Duodenal mucosa (tissue), 2 donors: ENCODE data around the gene BRAT1.

Experiments
- H3K27ac ChIP-seq: one replicate; pipeline ENCODE4 v1.7.0; 2013; ENCODE audit warnings: low read depth, low read length
- H3K27me3 ChIP-seq, 2 donors: one replicate each; pipeline ENCODE4 v1.7.0; 2013; ENCODE audit warnings: low read length in 2 of 2, control low read depth in 1 of 2; ENCODE audit not compliant: insufficient read depth in 2 of 2, control insufficient read depth in 1 of 2
- H3K36me3 ChIP-seq, 2 donors: one replicate each; pipeline ENCODE4 v1.7.0; 2013; ENCODE audit warnings: low read length in 2 of 2, control low read depth in 1 of 2; ENCODE audit not compliant: insufficient read depth in 2 of 2, control insufficient read depth in 1 of 2
- H3K4me1 ChIP-seq, 2 donors: one replicate each; pipeline ENCODE4 v1.7.0; 2013; ENCODE audit warnings: low read length in 2 of 2, control low read depth in 1 of 2; ENCODE audit not compliant: insufficient read depth in 2 of 2, control insufficient read depth in 1 of 2
- H3K4me3 ChIP-seq, 2 donors: one replicate each; pipeline ENCODE4 v1.7.0; 2013; ENCODE audit warnings: low read length in 2 of 2, low read depth in 1 of 2
- H3K9ac ChIP-seq, 2 donors: one replicate each; pipeline ENCODE4 v1.7.0; 2013; ENCODE audit warnings: low read length in 2 of 2, low read depth in 1 of 2
- H3K9me3 ChIP-seq, 2 donors: one replicate each; pipeline ENCODE4 v1.7.0; 2013; ENCODE audit warnings: low read length in 2 of 2, control low read depth in 1 of 2; ENCODE audit not compliant: control insufficient read depth in 1 of 2

The BRAT1 gene

GRCh38 chr7:2517678-2518507 is 37.4 kb downstream of the BRAT1 start:
- no peak overlapping the region for H3K4me3 ChIP-seq
- no peak overlapping the region for H3K27ac ChIP-seq
- H3K4me1 ChIP-seq = peaks cover 26 to 37% of the 10 kb centered on the region in 2 donors
- no peaks in the 10 kb centered on the region for H3K36me3 ChIP-seq
- H3K27me3 ChIP-seq = no peaks in the 10 kb centered on the region
- no peaks in the 10 kb centered on the region for H3K9me3 ChIP-seq
- H3K9ac ChIP-seq = no peak overlapping the region

GRCh38 chr7:2517026-2517425 is 38.3 kb downstream of the BRAT1 start:
- no peak overlapping the region for H3K27ac ChIP-seq
- H3K4me3 ChIP-seq = no peak overlapping the region
- no peaks in the 10 kb centered on the region for H3K9me3 ChIP-seq
- no peaks in the 10 kb centered on the region for H3K27me3 ChIP-seq
- peaks cover 27 to 32% of the 10 kb centered on the region in 2 donors for H3K4me1 ChIP-seq
- H3K36me3 ChIP-seq = no peaks in the 10 kb centered on the region
- no peak overlapping the region for H3K9ac ChIP-seq

- H3K27ac ChIP-seq = no peak overlapping the region
Measured at GRCh38 chr7:2516194-2516555, 39.1 kb downstream of the BRAT1 start.

GRCh38 chr7:2515424-2516193 is 39.7 kb downstream of the BRAT1 start:
- no peak overlapping the region for H3K4me3 ChIP-seq

More at GRCh38 chr7:2516194-2516555, 39.1 kb downstream of the BRAT1 start:
- no peak overlapping the region for H3K9ac ChIP-seq
- peaks cover 28 to 32% of the 10 kb centered on the region in 2 donors for H3K4me1 ChIP-seq
- H3K36me3 ChIP-seq = no peaks in the 10 kb centered on the region
- no peaks in the 10 kb centered on the region for H3K9me3 ChIP-seq
- H3K4me3 ChIP-seq = no peak overlapping the region
- H3K27me3 ChIP-seq = no peaks in the 10 kb centered on the region

GRCh38 chr7:2514473-2515423 is 40.6 kb downstream of the BRAT1 start:
- Histone ChIP-seq H3K9me3 (no peaks in the 10 kb centered on the region), H3K27ac (no peak overlapping the region), H3K9ac (no peak overlapping the region), H3K36me3 (no peaks in the 10 kb centered on the region), H3K4me1 (peaks cover 29 to 34% of the 10 kb centered on the region in 2 donors), H3K27me3 (no peaks in the 10 kb centered on the region), H3K4me3 (no peak overlapping the region)

More at GRCh38 chr7:2515424-2516193, 39.7 kb downstream of the BRAT1 start:
- Histone ChIP-seq H3K9me3 (no peaks in the 10 kb centered on the region), H3K36me3 (no peaks in the 10 kb centered on the region), H3K27me3 (no peaks in the 10 kb centered on the region), H3K4me1 (peaks cover 32 to 35% of the 10 kb centered on the region in 2 donors), H3K27ac (no peak overlapping the region), H3K9ac (no peak overlapping the region)

- no peak overlapping the region for H3K4me3 ChIP-seq
- H3K27me3 ChIP-seq = no peaks in the 10 kb centered on the region
- no peak overlapping the region for H3K9ac ChIP-seq
- H3K27ac ChIP-seq = no peak overlapping the region
- H3K36me3 ChIP-seq = no peaks in the 10 kb centered on the region
- H3K9me3 ChIP-seq = no peaks in the 10 kb centered on the region
- H3K4me1 ChIP-seq = peaks cover 29% of the 10 kb centered on the region in 2 donors
Measured at GRCh38 chr7:2513702-2514101, 41.6 kb downstream of the BRAT1 start.

GRCh38 chr7:2512713-2513112 is 42.6 kb downstream of the BRAT1 start:
- peaks cover 20 to 39% of the 10 kb centered on the region in 2 donors for H3K4me1 ChIP-seq
- no peak overlapping the region for H3K9ac ChIP-seq
- H3K27ac ChIP-seq = no peak overlapping the region
- H3K9me3 ChIP-seq = no peaks in the 10 kb centered on the region
- H3K4me3 ChIP-seq = no peak overlapping the region
- H3K27me3 ChIP-seq = no peaks in the 10 kb centered on the region
- no peaks in the 10 kb centered on the region for H3K36me3 ChIP-seq

GRCh38 chr7:2512179-2512661 is 43.1 kb downstream of the BRAT1 start:
- Histone ChIP-seq H3K27me3 (no peaks in the 10 kb centered on the region), H3K9ac (peak overlapping the region in 1 of 2 donors; percentile 43), H3K27ac (no peak overlapping the region), H3K36me3 (no peaks in the 10 kb centered on the region), H3K4me3 (no peak overlapping the region), H3K4me1 (peaks cover 20 to 39% of the 10 kb centered on the region in 2 donors), H3K9me3 (no peaks in the 10 kb centered on the region)

- peak overlapping the region; percentile 4 for H3K27ac ChIP-seq
- no peaks in the 10 kb centered on the region for H3K9me3 ChIP-seq
- no peaks in the 10 kb centered on the region for H3K27me3 ChIP-seq
- peak overlapping the region in 1 of 2 donors; percentile 43 for H3K9ac ChIP-seq
- H3K4me1 ChIP-seq = peaks cover 20 to 39% of the 10 kb centered on the region in 2 donors
- H3K4me3 ChIP-seq = no peak overlapping the region
- no peaks in the 10 kb centered on the region for H3K36me3 ChIP-seq
Measured at GRCh38 chr7:2511769-2512168, 43.6 kb downstream of the BRAT1 start.
